A172 (cell line): Measurements from ENCODE around the gene ZNF784. TPM values are rescaled to one million over a fixed set of nuclear protein-coding genes. Genes with fewer than 3 reads are reported as not detected.
A peak's percentile ranks its signal among the peaks of the same experiment; 100 is the strongest.
"Not testable (repeated sequence)": the region's sequence is repeated elsewhere in the genome, so short reads cannot be mapped to it uniquely, and the experiment has no call there.

ENCODE experiments used
- DNase-seq: peaks from one replicate; pipeline ENCODE4 v3.0.0-alpha.2; 2015; ENCODE audit warnings: low spot score
- total RNA-seq: library from RNA; depleted of rRNA; stranded (reverse); fragments of >200 nt; shearing (Covaris generic); gene quantifications from 2 replicates; pipeline ENCODE4 v1.2.3, GENCODE V29; 2014; rRNA removed

Gene ZNF784
- total RNA-seq, 1 experiment from 2014 or later, result 0.62 TPM

GRCh38 chr19:55585658-55586339, 38.6 kb downstream of the ZNF784 start:
- peak; percentile 64 for DNase-seq

DNA sequence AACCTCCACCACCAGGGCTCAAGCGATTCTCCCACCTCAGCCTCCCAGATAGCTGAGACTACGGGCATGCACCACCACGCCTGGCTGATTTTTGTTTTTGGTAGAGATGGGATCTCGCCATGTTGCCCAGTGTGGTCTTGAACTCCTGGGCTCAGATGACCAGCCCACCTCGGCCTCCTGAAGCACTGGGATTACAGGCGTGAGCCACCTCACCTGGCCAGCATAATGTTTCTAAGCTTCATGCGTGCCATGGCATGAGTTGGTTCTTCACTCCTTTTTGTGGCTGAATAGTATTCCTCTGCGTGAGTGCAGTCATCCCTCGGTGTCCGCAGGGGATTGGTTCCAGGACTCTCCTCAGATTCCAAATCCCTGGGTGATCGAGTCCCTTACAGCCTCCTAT, 39.5 kb downstream of the ZNF784 start:
- DNase-seq, result no peak

DNA sequence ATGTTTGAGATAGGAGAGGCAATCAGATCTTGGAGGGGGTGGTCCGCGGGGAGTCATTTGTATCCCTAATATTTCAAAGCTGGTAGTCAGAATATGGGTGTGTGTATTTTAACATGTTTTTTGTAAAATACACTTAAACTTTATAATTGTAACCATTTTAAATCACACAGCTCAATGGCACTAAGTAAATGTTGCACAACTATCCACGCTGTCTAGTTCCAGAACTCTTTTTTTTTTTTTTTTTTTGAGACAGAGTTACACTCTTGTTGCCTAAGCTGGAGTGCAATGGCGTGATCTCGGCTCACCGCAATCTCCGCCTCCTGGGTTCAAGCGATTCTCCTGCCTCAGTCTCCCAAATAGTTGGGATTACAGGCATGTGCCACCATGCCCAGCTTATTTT, 40.5 kb downstream of the ZNF784 start:
- not testable (repeated sequence) for DNase-seq

DNA sequence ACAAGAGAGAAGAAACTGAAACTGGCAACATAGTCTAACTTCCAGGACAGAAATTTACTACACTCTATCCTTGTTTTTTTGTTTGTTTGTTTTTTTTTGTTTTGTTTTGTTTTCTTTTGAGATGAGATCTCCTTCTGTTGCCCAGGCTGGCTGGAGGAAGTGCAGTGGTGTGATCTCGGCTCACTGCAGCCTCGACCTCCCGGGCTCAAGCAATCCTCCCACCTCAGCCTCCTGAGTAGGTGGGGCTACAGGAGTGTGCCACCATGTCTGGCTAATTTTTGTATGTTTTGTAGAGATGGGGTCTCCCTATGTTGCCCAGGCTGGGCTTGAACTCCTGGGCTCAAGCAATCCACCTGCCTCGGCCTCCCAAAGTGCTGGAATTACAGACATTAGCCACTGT, 42.1 kb downstream of the ZNF784 start:
- DNase-seq, result not testable (repeated sequence)

- DNase-seq, result no peak
These were observed 42.5 kb downstream of the ZNF784 start for GRCh38 chr19:55581823-55582223.

DNA sequence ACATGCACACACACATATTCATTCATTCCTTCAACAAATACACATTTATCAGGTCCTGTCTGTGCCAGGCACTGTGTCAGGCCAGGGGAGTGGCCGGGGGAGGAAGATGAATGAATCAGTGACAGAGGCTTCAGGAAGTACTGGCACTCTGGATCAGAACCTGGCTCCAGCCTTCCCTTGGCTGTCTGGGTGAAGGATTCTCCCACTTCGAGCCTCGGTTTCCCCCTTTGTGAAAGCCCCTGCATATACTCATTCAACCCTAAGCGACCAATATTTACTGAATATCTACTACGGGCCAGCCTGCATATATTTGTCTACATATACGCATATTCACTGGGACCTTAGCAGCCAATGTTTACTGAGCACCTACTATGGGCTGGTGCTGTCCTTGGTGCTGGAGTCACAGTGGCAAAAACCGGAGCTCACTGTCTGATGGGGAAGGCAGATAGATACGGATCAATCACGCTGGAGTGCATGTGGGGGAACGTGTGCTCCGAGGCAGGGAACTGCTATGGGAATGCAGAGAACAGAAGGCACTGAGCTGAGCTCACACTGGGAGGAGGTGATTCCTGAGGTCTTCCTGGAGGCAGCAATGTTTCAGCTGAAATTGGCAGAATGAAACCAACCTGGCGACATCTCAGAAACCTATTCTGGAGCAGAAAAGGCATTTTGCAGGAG, 43.1 kb downstream of the ZNF784 start:
- no peak for DNase-seq

- peak; percentile 88 for DNase-seq
These were observed 43.7 kb downstream of the ZNF784 start, which contains the start of gene ZNF579 for GRCh38 chr19:55580628-55581144. TSS of gene ZNF579 (minus strand) at chr19:55580848. CDS start at chr19:55579639, 1,209 bp downstream.

GRCh38 chr19:55579766-55580621, 44.4 kb downstream of the ZNF784 start:
- DNase-seq, result no peak

GRCh38 chr19:55578761-55579747, 45.3 kb downstream of the ZNF784 start:
- DNase-seq, result no peak

- no peak for DNase-seq
These were observed 46.2 kb downstream of the ZNF784 start for GRCh38 chr19:55578031-55578760.

DNA sequence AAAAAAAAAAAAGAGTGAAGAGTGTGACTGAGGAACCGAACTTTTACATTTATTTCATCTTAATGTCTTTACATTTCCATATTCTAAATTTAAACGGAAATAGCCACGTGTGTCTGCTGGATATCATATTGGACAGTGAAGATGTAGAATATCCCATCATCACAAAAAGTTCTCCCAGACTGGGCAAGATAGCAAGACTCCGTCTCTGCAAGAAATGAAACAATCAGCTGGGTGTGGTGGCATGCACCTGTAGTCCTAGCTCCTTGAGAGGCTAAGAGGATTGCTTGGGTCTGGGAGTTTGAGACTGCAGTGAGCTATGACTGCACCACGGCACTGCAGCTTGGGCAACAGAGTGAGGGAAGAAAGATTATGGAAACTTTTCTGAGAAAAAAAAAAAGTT, 47.6 kb downstream of the ZNF784 start:
- DNase-seq, result no peak

DNA sequence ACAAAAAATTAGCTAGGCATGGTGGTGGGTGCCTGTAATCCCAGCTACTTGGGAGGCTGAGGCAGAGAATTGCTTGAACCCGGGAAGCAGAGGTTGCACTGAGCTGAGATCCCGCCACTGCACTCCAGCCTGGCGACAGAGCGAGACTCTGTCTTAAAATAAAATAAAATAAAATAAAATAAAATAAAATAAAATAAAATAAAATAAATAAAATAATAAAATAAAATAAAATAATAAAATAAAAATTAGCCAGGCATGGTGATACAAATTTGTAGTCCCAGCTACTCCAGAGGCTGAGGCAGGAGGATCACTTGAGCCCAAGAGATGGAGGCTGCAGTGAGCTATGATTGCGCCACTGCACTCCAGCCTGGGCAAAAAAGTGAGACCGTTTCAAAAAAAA, 50.4 kb downstream of the ZNF784 start:
- DNase-seq, result not testable (repeated sequence)

Other genes with a start within 250 kb of the ZNF784 start
- not detected in 2 replicates for gene TMEM190, start 247.7 kb downstream of the ZNF784 start, total RNA-seq
- gene TMEM238, start 240.3 kb downstream of the ZNF784 start, total RNA-seq, result 1.2 TPM in 1 of 2 replicates, not detected in the other
- 453 and 647 TPM in 2 replicates for gene RPL28, start 238.6 kb downstream of the ZNF784 start, total RNA-seq
- gene UBE2S, start 216.8 kb downstream of the ZNF784 start, total RNA-seq, result 272 and 464 TPM in 2 replicates
- gene SHISA7, start 181.3 kb downstream of the ZNF784 start, total RNA-seq, result not detected in 2 replicates
- 114 and 139 TPM in 2 replicates for gene ISOC2, start 162.9 kb downstream of the ZNF784 start, total RNA-seq
- 0.07 TPM in 1 of 2 replicates, not detected in the other for gene C19orf85, start 159.8 kb downstream of the ZNF784 start, total RNA-seq
- gene ZNF628, start 147.9 kb downstream of the ZNF784 start, total RNA-seq, result 4.1 and 4.8 TPM in 2 replicates
- 56.2 and 65.7 TPM in 2 replicates for gene NAT14, start 139.4 kb downstream of the ZNF784 start, total RNA-seq
- gene SSC5D, start 136.1 kb downstream of the ZNF784 start, total RNA-seq, result 1.1 and 1.2 TPM in 2 replicates
- 0.38 TPM in 1 of 2 replicates, not detected in the other for gene SBK2, start 87.4 kb downstream of the ZNF784 start, total RNA-seq
- 0.19 and 0.81 TPM in 2 replicates for gene SBK3, start 79.0 kb downstream of the ZNF784 start, total RNA-seq
- gene ZNF579, start 43.7 kb downstream of the ZNF784 start, total RNA-seq, result 7.9 and 16.6 TPM in 2 replicates
- 11.5 and 11.7 TPM in 2 replicates for gene FIZ1, start 25.0 kb downstream of the ZNF784 start, total RNA-seq
- gene ZNF524, start 24.3 kb downstream of the ZNF784 start, total RNA-seq, result 20.0 and 23.7 TPM in 2 replicates
- 0.81 and 1.4 TPM in 2 replicates for gene ZNF865, start 18.9 kb downstream of the ZNF784 start, total RNA-seq
- 13.0 and 21.6 TPM in 2 replicates for gene ZNF580, start 16.4 kb upstream of the ZNF784 start, total RNA-seq
- gene ZNF581, start 19.1 kb upstream of the ZNF784 start, total RNA-seq, result 7.3 and 20.2 TPM in 2 replicates
- 2.6 and 6.0 TPM in 2 replicates for gene CCDC106, start 23.6 kb upstream of the ZNF784 start, total RNA-seq
- gene U2AF2, start 30.5 kb upstream of the ZNF784 start, total RNA-seq, result 143 and 169 TPM in 2 replicates
- gene EPN1, start 50.7 kb upstream of the ZNF784 start, total RNA-seq, result 135 and 138 TPM in 2 replicates
- gene NLRP9, start 113.8 kb upstream of the ZNF784 start, total RNA-seq, result not detected in 2 replicates
- not detected in 2 replicates for gene RFPL4A, start 134.5 kb upstream of the ZNF784 start, total RNA-seq
- 1.6 TPM in 1 of 2 replicates, not detected in the other for gene RFPL4AL1, start 144.6 kb upstream of the ZNF784 start, total RNA-seq
- 2.5 and 4.9 TPM in 2 replicates for gene NLRP11, start 207.4 kb upstream of the ZNF784 start, total RNA-seq
- 0.03 TPM in 1 of 2 replicates, not detected in the other for gene NLRP4, start 212.0 kb upstream of the ZNF784 start, total RNA-seq